Measurements from ENCODE around the gene SMYD3. TPM values are rescaled to one million over a fixed set of nuclear protein-coding genes. Genes with fewer than 3 reads are reported as not detected.

The SMYD3 gene
- total RNA-seq, 1 donor from 2014 or later: 22.3 TPM

DNA sequence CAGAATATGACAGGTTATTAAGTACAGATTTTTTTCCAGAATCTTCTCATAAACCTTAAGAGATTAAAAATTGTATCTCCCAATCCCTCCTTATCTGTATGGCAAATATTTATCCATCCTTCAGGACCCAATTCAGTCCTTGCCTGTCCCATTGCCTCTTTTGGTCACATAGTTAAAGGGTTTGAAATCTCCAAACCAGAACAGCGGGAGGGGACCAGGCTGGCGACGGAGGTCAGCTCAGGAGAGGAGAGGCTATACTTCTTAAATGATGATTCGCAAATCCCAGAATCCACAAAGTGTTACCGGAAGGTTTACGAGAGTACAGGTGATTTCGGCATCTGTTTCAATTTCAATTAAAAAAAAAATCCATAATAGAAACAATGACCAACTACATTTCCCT lies 572.7 kb downstream of the SMYD3 start:
- H3K27me3 ChIP-seq: no peaks in the 10 kb centered on the region
- H3K36me3 ChIP-seq: no peaks in the 10 kb centered on the region
- no peaks in the 10 kb centered on the region for H3K4me1 ChIP-seq
- no peaks in the 10 kb centered on the region for H3K9me3 ChIP-seq
- no peak for DNase-seq (ENCODE audit: extremely low spot score in 2 of 2)
- no peak overlapping the region for H3K4me3 ChIP-seq
- TF ChIP-seq POLR2A (IDR thresholded peaks at IDR 0.05) (no peak), POLR2AphosphoS5 (IDR thresholded peaks at IDR 0.05; ENCODE audit: insufficient read depth in 1 of 2, low read depth in 1 of 2) (no peak)
- TF ChIP-seq, protein P1, sequence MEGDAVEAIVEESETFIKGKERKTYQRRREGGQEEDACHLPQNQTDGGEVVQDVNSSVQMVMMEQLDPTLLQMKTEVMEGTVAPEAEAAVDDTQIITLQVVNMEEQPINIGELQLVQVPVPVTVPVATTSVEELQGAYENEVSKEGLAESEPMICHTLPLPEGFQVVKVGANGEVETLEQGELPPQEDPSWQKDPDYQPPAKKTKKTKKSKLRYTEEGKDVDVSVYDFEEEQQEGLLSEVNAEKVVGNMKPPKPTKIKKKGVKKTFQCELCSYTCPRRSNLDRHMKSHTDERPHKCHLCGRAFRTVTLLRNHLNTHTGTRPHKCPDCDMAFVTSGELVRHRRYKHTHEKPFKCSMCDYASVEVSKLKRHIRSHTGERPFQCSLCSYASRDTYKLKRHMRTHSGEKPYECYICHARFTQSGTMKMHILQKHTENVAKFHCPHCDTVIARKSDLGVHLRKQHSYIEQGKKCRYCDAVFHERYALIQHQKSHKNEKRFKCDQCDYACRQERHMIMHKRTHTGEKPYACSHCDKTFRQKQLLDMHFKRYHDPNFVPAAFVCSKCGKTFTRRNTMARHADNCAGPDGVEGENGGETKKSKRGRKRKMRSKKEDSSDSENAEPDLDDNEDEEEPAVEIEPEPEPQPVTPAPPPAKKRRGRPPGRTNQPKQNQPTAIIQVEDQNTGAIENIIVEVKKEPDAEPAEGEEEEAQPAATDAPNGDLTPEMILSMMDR (IDR thresholded peaks at IDR 0.05): no peak
- intact Hi-C loops (cut with DNase I): no loop called here
- H3K27ac ChIP-seq: no peak overlapping the region

DNA sequence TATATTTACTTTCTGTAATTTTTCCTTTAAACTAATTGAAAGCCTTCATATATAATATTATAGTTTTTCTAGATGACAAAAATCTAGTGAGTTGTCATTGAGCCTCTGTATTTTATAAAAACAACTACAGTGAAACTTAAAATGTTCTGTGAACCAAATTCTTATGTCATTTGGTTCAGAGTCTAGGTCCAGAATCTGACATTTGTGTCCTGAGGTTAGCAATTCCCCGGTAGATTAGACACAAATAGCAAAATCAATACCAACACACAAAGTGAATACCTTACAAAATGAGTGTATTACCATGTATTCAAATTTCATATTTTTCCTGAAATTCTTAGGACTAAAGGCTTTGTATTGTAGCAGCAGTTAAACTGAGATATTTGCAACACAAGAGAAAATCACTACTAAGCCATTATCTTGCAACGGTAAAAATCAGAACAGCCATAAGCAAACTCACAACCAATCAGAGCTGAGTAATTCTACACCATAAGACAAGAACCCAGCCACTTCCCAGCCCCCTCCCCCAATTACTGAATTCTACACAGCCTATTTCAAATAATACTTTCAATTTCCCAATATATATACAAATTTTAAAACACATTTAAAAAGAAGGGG lies 573.5 kb downstream of the SMYD3 start:
- no peak for TF ChIP-seq POLR2AphosphoS5 (IDR thresholded peaks at IDR 0.05; ENCODE audit: insufficient read depth in 1 of 2, low read depth in 1 of 2)
- no peak for TF ChIP-seq POLR2A (IDR thresholded peaks at IDR 0.05)
- TF ChIP-seq, protein P1 (IDR thresholded peaks at IDR 0.05): no peak

DNA sequence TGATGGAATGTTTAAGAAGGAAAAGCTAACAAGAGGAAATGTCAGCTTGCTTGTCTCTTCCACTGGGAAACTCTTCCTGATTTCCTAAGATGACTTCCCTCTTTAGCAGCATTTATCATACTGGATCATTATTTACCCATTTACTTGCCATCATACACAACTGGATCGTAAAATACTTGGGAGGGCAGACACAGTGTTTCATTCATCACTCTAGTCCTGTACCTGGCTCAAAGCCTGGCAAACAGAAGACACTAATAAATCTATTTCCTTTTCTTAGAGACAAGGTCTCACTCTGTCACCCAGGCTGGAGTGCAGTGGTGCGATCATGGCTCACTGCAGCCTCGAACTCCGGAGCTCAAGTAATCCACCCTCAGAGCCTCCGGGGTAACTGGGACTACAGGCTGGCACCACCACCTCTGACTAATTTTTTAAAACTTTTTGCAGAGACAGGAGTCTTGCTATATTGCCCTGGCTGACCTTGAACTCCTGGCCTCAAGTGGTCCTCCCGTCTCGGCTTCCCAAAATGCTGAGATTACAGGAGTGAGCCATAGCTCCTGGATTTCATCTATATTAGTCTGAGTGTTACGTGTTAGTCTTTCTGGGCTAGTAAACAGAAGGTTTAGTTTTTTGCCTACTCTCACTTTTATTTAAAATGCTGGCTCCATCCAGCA lies 574.6 kb downstream of the SMYD3 start:
- H3K4me3 ChIP-seq: no peak overlapping the region
- no peaks in the 10 kb centered on the region for H3K27me3 ChIP-seq
- DNase-seq (ENCODE audit: extremely low spot score in 2 of 2): no peak
- intact Hi-C loops (cut with DNase I): no loop called here
- TF ChIP-seq POLR2A (IDR thresholded peaks at IDR 0.05): no peak
- TF ChIP-seq, protein P1 (IDR thresholded peaks at IDR 0.05): no peak
- TF ChIP-seq POLR2AphosphoS5 (IDR thresholded peaks at IDR 0.05; ENCODE audit: insufficient read depth in 1 of 2, low read depth in 1 of 2): no peak
- H3K9me3 ChIP-seq: no peaks in the 10 kb centered on the region
- no peaks in the 10 kb centered on the region for H3K4me1 ChIP-seq
- H3K36me3 ChIP-seq: no peaks in the 10 kb centered on the region
- no peak overlapping the region for H3K27ac ChIP-seq

More for the DNA sequence above, 573.5 kb downstream of the SMYD3 start:
- no peaks in the 10 kb centered on the region for H3K9me3 ChIP-seq
- no peak for DNase-seq (ENCODE audit: extremely low spot score in 2 of 2)
- no peaks in the 10 kb centered on the region for H3K27me3 ChIP-seq
- H3K4me1 ChIP-seq: no peaks in the 10 kb centered on the region
- intact Hi-C loops (cut with DNase I): no loop called here
- no peak overlapping the region for H3K4me3 ChIP-seq
- no peak overlapping the region for H3K27ac ChIP-seq
- no peaks in the 10 kb centered on the region for H3K36me3 ChIP-seq

DNA sequence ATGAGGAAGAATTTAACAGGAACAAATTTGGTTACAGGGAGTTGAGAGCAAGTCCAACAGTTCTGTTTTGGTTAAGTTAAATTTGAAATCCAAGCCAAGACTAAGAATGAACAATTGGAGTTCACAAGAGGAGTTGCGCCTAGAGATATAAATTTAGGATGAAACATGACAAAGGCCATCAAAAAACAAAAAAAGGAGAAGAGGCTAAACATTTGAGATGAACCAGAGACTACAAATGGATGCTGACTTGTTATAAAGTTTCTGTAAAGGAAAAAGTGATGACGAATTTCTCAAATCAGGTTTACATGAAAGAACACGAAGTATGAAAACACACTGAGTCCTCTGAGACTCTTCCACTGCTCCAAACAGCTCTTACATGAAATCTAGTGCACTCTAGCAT lies 575.6 kb downstream of the SMYD3 start:
- H3K36me3 ChIP-seq: no peaks in the 10 kb centered on the region
- intact Hi-C loops (cut with DNase I): no loop called here
- H3K27me3 ChIP-seq: no peaks in the 10 kb centered on the region
- no peaks in the 10 kb centered on the region for H3K4me1 ChIP-seq
- H3K4me3 ChIP-seq: no peak overlapping the region
- TF ChIP-seq POLR2A (IDR thresholded peaks at IDR 0.05) (no peak), POLR2AphosphoS5 (IDR thresholded peaks at IDR 0.05; ENCODE audit: insufficient read depth in 1 of 2, low read depth in 1 of 2) (no peak)
- TF ChIP-seq, protein P1 (IDR thresholded peaks at IDR 0.05): no peak
- H3K9me3 ChIP-seq: no peaks in the 10 kb centered on the region
- no peak overlapping the region for H3K27ac ChIP-seq
- no peak for DNase-seq (ENCODE audit: extremely low spot score in 2 of 2)

DNA sequence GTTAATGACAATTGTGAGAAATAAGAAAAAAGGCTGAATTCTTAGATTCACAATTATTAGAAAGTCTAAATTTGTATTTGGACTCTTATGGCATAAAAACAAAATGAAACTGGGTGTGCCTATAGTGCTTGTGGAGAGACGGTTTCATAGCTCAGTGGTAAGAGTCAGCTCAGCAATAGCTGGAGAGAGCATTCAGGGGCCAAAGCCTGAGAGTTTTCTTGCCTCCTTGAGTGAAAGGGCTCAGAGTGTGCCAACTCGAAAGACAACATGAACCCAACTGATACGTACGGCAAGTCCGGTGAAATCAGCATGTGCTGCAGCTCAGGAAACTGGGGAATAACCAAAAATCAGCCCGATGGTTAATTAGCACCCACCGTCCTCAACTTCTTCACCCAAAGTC lies 577.9 kb downstream of the SMYD3 start:
- TF ChIP-seq POLR2AphosphoS5 (IDR thresholded peaks at IDR 0.05; ENCODE audit: insufficient read depth in 1 of 2, low read depth in 1 of 2) (no peak), POLR2A (IDR thresholded peaks at IDR 0.05) (no peak)
- TF ChIP-seq, protein P1 (IDR thresholded peaks at IDR 0.05): no peak
- intact Hi-C loops (cut with DNase I): no loop called here
- H3K9me3 ChIP-seq: no peaks in the 10 kb centered on the region
- H3K27ac ChIP-seq: no peak overlapping the region
- H3K36me3 ChIP-seq: no peaks in the 10 kb centered on the region
- no peaks in the 10 kb centered on the region for H3K27me3 ChIP-seq
- DNase-seq (ENCODE audit: extremely low spot score in 2 of 2): no peak
- H3K4me1 ChIP-seq: no peaks in the 10 kb centered on the region
- H3K4me3 ChIP-seq: no peak overlapping the region
